DMS 273 treated with DMSO at 0.1 percent for 48 hours (cell line): ENCODE results near the gene OBP2B.

Experiments used
- DNase-seq: peaks from one replicate; lab custom pipeline; 2025; lab: John Stamatoyannopoulos, UW

Gene OBP2B

GRCh38 chr9:133167096-133167730 lies 41.8 kb downstream of the OBP2B start:
- no peak for DNase-seq

GRCh38 chr9:133166392-133166791 lies 42.7 kb downstream of the OBP2B start:
- DNase-seq: no peak

GRCh38 chr9:133165452-133165730 lies 43.7 kb downstream of the OBP2B start:
- DNase-seq: no peak

GRCh38 chr9:133164191-133164590 lies 44.9 kb downstream of the OBP2B start:
- no peak for DNase-seq

- DNase-seq: no peak
Observed at GRCh38 chr9:133163504-133164172, 45.4 kb downstream of the OBP2B start, which contains the start of gene GBGT1. GBGT1 (minus strand) TSS chr9:133163914; CDS start chr9:133162412, 1,502 bp downstream.

GRCh38 chr9:133162861-133163503 lies 46.1 kb downstream of the OBP2B start:
- no peak for DNase-seq

GRCh38 chr9:133161547-133161950 lies 47.5 kb downstream of the OBP2B start:
- no peak for DNase-seq

- peak; percentile 7 for DNase-seq
Observed at GRCh38 chr9:133160742-133161546, 48.1 kb downstream of the OBP2B start.

- no peak for DNase-seq
Observed at GRCh38 chr9:133158695-133159094, 50.4 kb downstream of the OBP2B start.
